GM12878 (cell line): ENCODE measurements around the gene VPS16. TPM values are rescaled to one million over a fixed set of nuclear protein-coding genes. Genes with fewer than 3 reads are reported as not detected.

Experiments
- ATAC-seq: fragments of 200-7000 bp; cut with Tn5 transposase; 3 replicates; pipeline ENCODE4 v1.9.1; 2020; ENCODE audit warnings: mild to moderate bottlenecking, moderate library complexity
- BruUV-seq: library from RNA; stranded (reverse); fragments of 400-500 nt; replicated peaks from 2 replicates; lab custom pipeline; 2021; lab: Mats Ljungman, UMichigan
- CTCF ChIA-PET: fragments of 300-600 bp; sonication (Branson Sonifier 250); formaldehyde crosslinking; extraction: SDS; loops from one replicate; lab custom pipeline; 2021; ENCODE audit warnings: inconsistent platforms; lab: Yijun Ruan, JAX
- POLR2A ChIA-PET: fragments of 350-600 bp; formaldehyde crosslinking; extraction: SDS; loops from one replicate; lab custom pipeline; 2021; ENCODE audit warnings: inconsistent platforms; lab: Charles Lee
- RAD21 ChIA-PET: fragments of 300-600 bp; sonication (Branson Sonifier 250); formaldehyde crosslinking; loops from one replicate; lab custom pipeline; 2023; ENCODE audit warnings: antibody characterized with exemption; ENCODE audit not compliant: unreplicated experiment; lab: Charles Lee
- SMC1A ChIA-PET: fragments of 300-600 bp; sonication (Branson Sonifier 250); formaldehyde crosslinking; loops from one replicate; lab custom pipeline; 2023; ENCODE audit not compliant: unreplicated experiment, uncharacterized antibody; lab: Charles Lee
- DNase-seq: peaks from one replicate; pipeline ENCODE4 v3.0.0-alpha.2; 2011; ENCODE audit warnings: low read depth, low spot score
- FAIRE-seq: peaks from 3 replicates; lab custom pipeline; 2011; peaks lifted over from hg19 to GRCh38; lab: Jason Lieb, UNC
- H2AFZ ChIP-seq: 2 replicates; pipeline ENCODE4 v1.6.0; 2011; ENCODE audit warnings: low read depth, low read length, control low read depth; ENCODE audit not compliant: control insufficient read depth
- H3K27ac ChIP-seq: 2 replicates; pipeline ENCODE4 v1.5.1; 2011; ENCODE audit warnings: control low read depth; ENCODE audit not compliant: control insufficient read depth, insufficient read depth
- H3K27me3 ChIP-seq, 2 experiments: replicated peaks in 1 of 2; 2 replicates each; pipeline versions ENCODE4 v1.6.0 to v1.6.1; 2011; ENCODE audit warnings: low read length in 1 of 2; ENCODE audit not compliant: control insufficient read depth in 2 of 2, insufficient read depth in 2 of 2
- H3K36me3 ChIP-seq, 2 experiments: 2 replicates each; pipeline ENCODE4 v1.5.1; 2011; ENCODE audit warnings: low read length in 1 of 2; ENCODE audit not compliant: control insufficient read depth in 2 of 2, insufficient read depth in 2 of 2
- H3K4me1 ChIP-seq: 2 replicates; pipeline ENCODE4 v1.6.1; 2011; ENCODE audit warnings: mild to moderate bottlenecking, low read length, moderate library complexity, mixed read lengths; ENCODE audit not compliant: control insufficient read depth, insufficient read depth
- H3K4me2 ChIP-seq: 2 replicates; pipeline ENCODE4 v1.6.0; 2011; ENCODE audit warnings: control low read depth; ENCODE audit not compliant: control insufficient read depth, insufficient read depth
- H3K4me3 ChIP-seq: fragments of 200-600 bp; sonication (generic); 2 replicates; pipeline ENCODE4 v1.5.1; 2016
- H3K79me2 ChIP-seq: 2 replicates; pipeline ENCODE4 v1.6.0; 2011; ENCODE audit warnings: low read length; ENCODE audit not compliant: control insufficient read depth, insufficient read depth
- H3K9ac ChIP-seq: 2 replicates; pipeline ENCODE4 v1.8.0; 2011; ENCODE audit warnings: low read length, control low read depth, mixed read lengths; ENCODE audit not compliant: control insufficient read depth, insufficient read depth
- H3K9me3 ChIP-seq: replicated peaks from 3 replicates; pipeline ENCODE4 v1.5.1; 2011; ENCODE audit warnings: mild to moderate bottlenecking, low read length; ENCODE audit not compliant: control insufficient read depth, insufficient read depth
- H4K20me1 ChIP-seq: 2 replicates; pipeline ENCODE4 v1.6.0; 2011; ENCODE audit not compliant: control insufficient read depth, insufficient read depth
- CHD4 ChIP-seq: fragments of 200-600 bp; sonication (generic); IDR thresholded peaks from 2 replicates; pipeline ENCODE4 v1.6.1; 2016; ENCODE audit warnings: mild to moderate bottlenecking
- DPF2 ChIP-seq: fragments of 450-650 bp; IDR thresholded peaks from 2 replicates; pipeline ENCODE4 v1.6.1; 2017; ENCODE audit warnings: mild to moderate bottlenecking
- JUNB ChIP-seq: IDR thresholded peaks from 2 replicates; pipeline ENCODE4 v1.6.1; 2016; ENCODE audit warnings: antibody characterized with exemption, mild to moderate bottlenecking
- NKRF ChIP-seq: fragments of 450-650 bp; conservative IDR thresholded peaks from 2 replicates; pipeline ENCODE4 v1.6.1; 2017; ENCODE audit warnings: mild to moderate bottlenecking, moderate library complexity
- NR2C1 ChIP-seq: fragments of 450-650 bp; IDR thresholded peaks from 2 replicates; pipeline ENCODE4 v1.6.1; 2017; ENCODE audit warnings: antibody characterized with exemption, mild to moderate bottlenecking, moderate library complexity
- RELA ChIP-seq: fragments of 450-650 bp; IDR thresholded peaks from 2 replicates; pipeline ENCODE4 v1.8.0; 2014; ENCODE audit warnings: borderline replicate concordance; ENCODE audit not compliant: partially characterized antibody
- USF1 ChIP-seq: IDR thresholded peaks from 2 replicates; pipeline ENCODE4 v1.6.1; 2011; ENCODE audit warnings: borderline replicate concordance, low read depth, mild to moderate bottlenecking, moderate library complexity, mixed read lengths, low read length; ENCODE audit not compliant: insufficient read depth; ENCODE audit errors: extremely low read length
- ZNF592 ChIP-seq: fragments of 450-650 bp; IDR thresholded peaks from 2 replicates; pipeline ENCODE4 v1.6.1; 2017; ENCODE audit warnings: mild to moderate bottlenecking, moderate library complexity
- WGBS: methylation state at CpG from one replicate; pipeline ENCODE4 v1.1.6; 2016; ENCODE audit warnings: low lambda C conversion rate; ENCODE audit not compliant: insufficient replicate concordance, insufficient coverage; ENCODE audit errors: missing lambda C conversion rate; 5-methylcytosine and 5-hydroxymethylcytosine counted together
- in situ Hi-C: fragments of 300-500 bp; cut with MboI; formaldehyde crosslinking; loops from 9 replicates; pipeline ENCODE4 v1.14.3; 2018; ENCODE audit warnings: mixed read lengths
- intact Hi-C: fragments of 100-400 bp; cut with micrococcal nuclease; formaldehyde crosslinking; loops from one replicate; pipeline ENCODE4 v1.14.2; 2022; ENCODE audit not compliant: unreplicated experiment
- polyA plus RNA-seq, 11 experiments: library from polyadenylated mRNA; depleted of rRNA in 4 of 11; unstranded in 6 of 11; stranded (reverse) in 5 of 11; fragments of >200 nt; fragmentation: Nextera tagmentation in 4 of 11; fragmentation: Illumina TruSeq in 1 of 11; extraction: Ambion mirVana in 4 of 11; extraction: Trizol in 1 of 11; gene quantifications; 1 replicate in 1 of 11; 2 replicates in 10 of 11; pipeline versions ENCODE4 v1.2.1 to v1.2.3, GENCODE V29; 2011 to 2016; ENCODE audit warnings: inconsistent platforms in 2 of 11, missing spikeins in 2 of 11, low read depth in 1 of 11
- total RNA-seq, 4 experiments: library from RNA; depleted of rRNA in 3 of 4; stranded (reverse); fragments of >200 nt in 3 of 4; fragmentation: Illumina TruSeq in 1 of 4; extraction: Trizol in 1 of 4; gene quantifications; 2 replicates each; pipeline versions ENCODE4 v1.2.1 to v1.2.3, GENCODE V29; 2013 to 2021

VPS16 gene
- total and polyA plus RNA-seq, 10 of the 15 experiments (the other 5 are each of a cell fraction or from before 2014, with no cell fraction given): 8.4 to 37.5 (median 26.4) TPM

GRCh38 chr20:2814587-2815051 lies 25.9 kb upstream of the VPS16 start, which contains the start of gene C20orf141:
Gene C20orf141, plus strand, starts transcription at chr20:2814987. Its CDS starts 198 bp downstream, at chr20:2815185.
- RAD21 ChIA-PET: no interaction called here
- CTCF ChIA-PET: no interaction called here
- TF ChIP-seq CHD4: no peak
- no peak for TF ChIP-seq RELA
- Histone ChIP-seq H3K4me1 (no peaks in the 10 kb centered on the region), H3K36me3 (no peaks in the 10 kb centered on the region), H3K27me3 (no peaks in the 10 kb centered on the region; a peak in 1 of 4 replicates), H3K27ac (no peak within 1 kb of the TSS), H3K4me3 (no peak within 1 kb of the TSS), H3K79me2 (no peaks in the 10 kb centered on the region), H3K9me3 (no peaks in the 10 kb centered on the region; the same call in 2 of the 3 replicates), H2AFZ (no peak within 1 kb of the TSS), H4K20me1 (no peaks in the 10 kb centered on the region), H3K9ac (no peak within 1 kb of the TSS), H3K4me2 (no peak within 1 kb of the TSS)
- no TSS peak for BruUV-seq
- 2% methylated on average over 5 of the region's 5 CpGs for WGBS
- FAIRE-seq: no peak
- no peak for ATAC-seq
- no peak for DNase-seq
- in situ Hi-C loops: no loop called here
- POLR2A ChIA-PET: no interaction called here
- SMC1A ChIA-PET: no interaction called here
- intact Hi-C loops: no loop called here

- Histone ChIP-seq H3K36me3 (no peaks in the 10 kb centered on the region), H3K4me1 (no peaks in the 10 kb centered on the region), H3K4me3 (no peak overlapping the region), H3K4me2 (no peak overlapping the region), H4K20me1 (no peaks in the 10 kb centered on the region), H3K27ac (no peak overlapping the region), H3K9me3 (no peaks in the 10 kb centered on the region; the same call in 2 of the 3 replicates), H3K79me2 (no peaks in the 10 kb centered on the region), H3K27me3 (no peaks in the 10 kb centered on the region; a peak in 1 of 4 replicates), H2AFZ (no peak overlapping the region), H3K9ac (no peak overlapping the region)
- WGBS: 32% methylated on average over 8 of the region's 8 CpGs
- in situ Hi-C loops: no loop called here
- no TSS peak for BruUV-seq
- DNase-seq (no peak), FAIRE-seq (no peak), ATAC-seq (no peak)
- ChIA-PET RAD21 (no interaction called here), CTCF (no interaction called here), SMC1A (no interaction called here), POLR2A (no interaction called here)
- intact Hi-C loops: no loop called here
- TF ChIP-seq NR2C1 (no peak), JUNB (no peak), NKRF (no peak), ZNF592 (no peak), DPF2 (no peak), USF1 (no peak)
Measured at GRCh38 chr20:2815242-2815900, 25.2 kb upstream of the VPS16 start.
